Nephron progenitor cell (in vitro differentiated cells): ENCODE measurements around the gene SYCP2.

Experiments used
- DNase-seq: peaks from one replicate; pipeline ENCODE4 v3.0.0; 2021
- H3K27ac Mint-ChIP-seq: 2 replicates; pipeline ENCODE4 v1.8.0; 2021; ENCODE audit warnings: mild to moderate bottlenecking, moderate library complexity, mixed read lengths
- H3K27me3 Mint-ChIP-seq: 2 replicates; pipeline ENCODE4 v1.8.0; 2021; ENCODE audit warnings: mild to moderate bottlenecking, low read depth, mixed read lengths; ENCODE audit not compliant: poor library complexity
- H3K36me3 Mint-ChIP-seq: 2 replicates; pipeline ENCODE4 v1.8.0; 2021; ENCODE audit warnings: low read depth, mixed read lengths
- H3K4me1 Mint-ChIP-seq: 2 replicates; pipeline ENCODE4 v1.8.0; 2021; ENCODE audit warnings: mixed read lengths
- H3K4me3 Mint-ChIP-seq: 2 replicates; pipeline ENCODE4 v1.8.0; 2021; ENCODE audit warnings: mild to moderate bottlenecking, moderate library complexity, mixed read lengths
- H3K9me3 Mint-ChIP-seq: 2 replicates; pipeline ENCODE4 v1.8.0; 2021; ENCODE audit warnings: mild to moderate bottlenecking, moderate library complexity, mixed read lengths
- TF ChIP-seq, protein P1 (sequence below): fragments of 200-600 bp; sonication (generic); IDR thresholded peaks from 2 replicates; pipeline ENCODE4 v1.5.0; 2021; ENCODE audit warnings: antibody characterized with exemption

Gene SYCP2

DNA sequence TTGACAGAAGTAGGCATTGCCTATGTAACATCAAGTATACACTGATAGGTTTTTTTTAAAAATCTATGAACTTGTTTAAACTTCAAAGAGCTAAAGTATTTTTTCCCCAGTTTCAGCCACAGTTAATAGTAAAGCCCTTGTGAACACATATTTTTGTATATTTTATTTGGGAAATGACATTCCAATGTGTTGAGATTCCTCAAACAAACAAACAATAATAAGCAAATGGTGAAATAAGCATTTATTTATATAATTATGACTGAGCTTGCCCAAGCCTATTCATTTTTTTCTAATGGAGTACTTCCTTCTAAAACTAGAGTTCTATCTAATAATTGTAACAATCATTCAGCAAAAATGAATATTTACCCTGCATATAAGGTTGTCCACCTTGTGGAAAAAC is 12.5 kb downstream of the SYCP2 start:
- no peaks in the 10 kb centered on the region for H3K9me3 Mint-ChIP-seq
- H3K27me3 Mint-ChIP-seq, result peaks cover 6% of the 10 kb centered on the region
- no peak overlapping the region for H3K4me3 Mint-ChIP-seq
- no peak for DNase-seq
- peaks cover 9% of the 10 kb centered on the region for H3K4me1 Mint-ChIP-seq
- no peaks in the 10 kb centered on the region for H3K36me3 Mint-ChIP-seq
- no peak overlapping the region for H3K27ac Mint-ChIP-seq
- TF ChIP-seq, protein P1, sequence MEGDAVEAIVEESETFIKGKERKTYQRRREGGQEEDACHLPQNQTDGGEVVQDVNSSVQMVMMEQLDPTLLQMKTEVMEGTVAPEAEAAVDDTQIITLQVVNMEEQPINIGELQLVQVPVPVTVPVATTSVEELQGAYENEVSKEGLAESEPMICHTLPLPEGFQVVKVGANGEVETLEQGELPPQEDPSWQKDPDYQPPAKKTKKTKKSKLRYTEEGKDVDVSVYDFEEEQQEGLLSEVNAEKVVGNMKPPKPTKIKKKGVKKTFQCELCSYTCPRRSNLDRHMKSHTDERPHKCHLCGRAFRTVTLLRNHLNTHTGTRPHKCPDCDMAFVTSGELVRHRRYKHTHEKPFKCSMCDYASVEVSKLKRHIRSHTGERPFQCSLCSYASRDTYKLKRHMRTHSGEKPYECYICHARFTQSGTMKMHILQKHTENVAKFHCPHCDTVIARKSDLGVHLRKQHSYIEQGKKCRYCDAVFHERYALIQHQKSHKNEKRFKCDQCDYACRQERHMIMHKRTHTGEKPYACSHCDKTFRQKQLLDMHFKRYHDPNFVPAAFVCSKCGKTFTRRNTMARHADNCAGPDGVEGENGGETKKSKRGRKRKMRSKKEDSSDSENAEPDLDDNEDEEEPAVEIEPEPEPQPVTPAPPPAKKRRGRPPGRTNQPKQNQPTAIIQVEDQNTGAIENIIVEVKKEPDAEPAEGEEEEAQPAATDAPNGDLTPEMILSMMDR, result no peak

DNA sequence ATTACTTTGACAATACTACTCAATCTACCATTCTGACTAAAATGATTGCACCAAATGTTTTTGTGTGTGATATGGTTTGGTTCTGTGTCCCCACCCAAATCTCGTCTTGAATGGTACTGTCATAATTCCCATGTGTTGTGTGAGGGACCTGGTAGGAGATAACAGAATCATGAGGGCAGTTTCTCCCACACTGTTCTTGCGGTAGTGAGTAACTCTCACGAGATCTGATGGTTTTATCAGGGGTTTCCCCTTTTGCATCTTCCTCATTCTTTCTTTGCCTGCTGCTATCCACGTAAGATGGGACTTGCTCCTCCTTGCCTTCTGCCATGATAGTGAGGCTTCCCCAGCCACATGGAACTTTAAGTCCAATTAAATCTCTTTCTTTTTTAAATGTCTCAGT is 20.8 kb downstream of the SYCP2 start:
- no peak overlapping the region for H3K27ac Mint-ChIP-seq
- peaks cover 3% of the 10 kb centered on the region for H3K27me3 Mint-ChIP-seq
- H3K36me3 Mint-ChIP-seq, result no peaks in the 10 kb centered on the region
- no peak overlapping the region for H3K4me3 Mint-ChIP-seq
- no peaks in the 10 kb centered on the region for H3K9me3 Mint-ChIP-seq
- H3K4me1 Mint-ChIP-seq, result no peaks in the 10 kb centered on the region
- DNase-seq, result no peak
- TF ChIP-seq, protein P1, result no peak

DNA sequence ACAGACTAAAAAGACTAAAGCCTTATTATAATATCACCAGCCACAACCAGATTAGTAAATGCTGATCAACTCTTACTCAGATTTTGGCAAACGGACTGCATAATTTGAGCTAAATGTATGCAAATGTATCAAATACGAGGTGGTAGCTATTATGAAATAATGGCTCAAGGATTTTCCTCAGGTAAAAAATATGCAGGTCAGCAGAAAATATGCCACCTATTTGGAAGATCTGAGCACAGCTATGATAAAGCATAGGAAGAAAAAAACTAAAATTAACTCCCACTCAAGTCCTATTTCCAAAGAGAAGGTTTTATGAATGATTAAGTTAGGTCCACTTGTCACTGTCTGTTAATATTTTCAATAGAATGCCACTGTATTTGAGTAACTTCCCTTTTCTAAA is 22.4 kb downstream of the SYCP2 start:
- Mint-ChIP-seq H3K36me3 (no peaks in the 10 kb centered on the region), H3K27ac (no peak overlapping the region), H3K4me1 (no peaks in the 10 kb centered on the region), H3K9me3 (no peaks in the 10 kb centered on the region), H3K4me3 (no peak overlapping the region), H3K27me3 (peaks cover 3% of the 10 kb centered on the region)
- DNase-seq, result no peak
- TF ChIP-seq, protein P1, result no peak

DNA sequence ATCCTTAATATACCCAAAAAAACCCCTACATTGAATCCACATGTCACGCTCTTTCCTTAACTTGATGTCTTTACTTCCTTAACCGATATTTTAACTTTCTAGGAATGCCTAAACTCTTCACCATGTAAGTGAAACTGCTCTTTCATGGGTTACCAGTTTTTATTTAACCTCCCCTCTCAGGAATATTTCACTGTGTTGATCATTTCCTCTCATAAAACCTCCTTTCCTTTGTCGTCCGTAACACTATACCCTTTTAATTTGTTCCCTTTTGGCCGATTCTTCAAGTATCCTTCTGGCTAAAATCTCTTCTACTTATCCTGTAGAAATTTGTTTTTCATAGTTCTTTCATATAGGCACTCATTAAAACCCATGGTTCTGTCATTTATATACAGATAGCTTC is 24.6 kb downstream of the SYCP2 start:
- TF ChIP-seq, protein P1, result no peak
- Mint-ChIP-seq H3K36me3 (no peaks in the 10 kb centered on the region), H3K9me3 (no peaks in the 10 kb centered on the region), H3K27me3 (peaks cover 7% of the 10 kb centered on the region), H3K4me1 (no peaks in the 10 kb centered on the region), H3K27ac (no peak overlapping the region), H3K4me3 (no peak overlapping the region)
- no peak for DNase-seq

DNA sequence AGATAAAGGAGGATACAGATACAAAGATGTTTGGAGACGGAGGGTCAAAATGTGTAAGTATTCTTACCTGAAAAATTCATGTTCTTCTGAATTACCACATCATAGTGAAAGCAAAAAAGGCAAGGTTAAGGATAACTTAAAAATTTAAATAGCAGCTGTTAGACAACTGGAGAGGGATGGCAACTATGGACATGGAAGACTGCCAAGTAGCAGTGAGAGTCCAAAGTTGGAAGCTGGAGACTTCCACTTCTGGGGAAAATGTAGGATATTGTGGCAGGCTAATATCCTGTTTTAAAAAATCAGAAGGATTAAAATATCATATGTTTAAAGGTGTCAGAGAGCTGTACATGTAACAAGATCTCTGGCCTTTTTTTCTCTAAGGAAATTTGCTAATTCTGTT is 29.8 kb downstream of the SYCP2 start:
- no peak overlapping the region for H3K27ac Mint-ChIP-seq

DNA sequence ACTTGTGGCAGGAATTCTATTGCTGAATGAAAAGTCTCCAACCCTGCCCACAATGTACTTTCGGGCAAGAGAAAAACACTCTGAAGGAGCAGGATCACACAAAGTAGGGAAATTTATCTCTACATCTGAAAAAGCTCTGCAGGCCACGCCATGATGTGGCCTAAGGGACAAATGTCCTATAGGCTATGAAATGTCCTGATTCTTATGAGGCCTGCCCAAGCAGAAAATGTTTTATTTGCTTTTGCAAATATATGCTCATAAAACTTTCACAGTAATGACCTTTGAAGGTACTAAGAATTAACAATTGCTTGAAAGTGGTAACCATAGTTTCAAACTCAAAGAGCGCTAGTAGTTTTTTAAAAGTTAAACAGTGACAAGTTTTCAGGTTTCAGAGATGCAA is 31.0 kb downstream of the SYCP2 start:
- TF ChIP-seq, protein P1, result no peak
- H3K9me3 Mint-ChIP-seq, result no peaks in the 10 kb centered on the region
- DNase-seq, result no peak

More for the DNA sequence above, 29.8 kb downstream of the SYCP2 start:
- H3K4me1 Mint-ChIP-seq, result no peaks in the 10 kb centered on the region
- H3K36me3 Mint-ChIP-seq, result no peaks in the 10 kb centered on the region
- DNase-seq, result no peak
- TF ChIP-seq, protein P1, result no peak
- H3K9me3 Mint-ChIP-seq, result no peaks in the 10 kb centered on the region
- H3K4me3 Mint-ChIP-seq, result no peak overlapping the region
- peaks cover 15% of the 10 kb centered on the region for H3K27me3 Mint-ChIP-seq

More for the DNA sequence above, 31.0 kb downstream of the SYCP2 start:
- Mint-ChIP-seq H3K27me3 (peaks cover 20% of the 10 kb centered on the region), H3K27ac (no peak overlapping the region), H3K4me3 (no peak overlapping the region), H3K36me3 (no peaks in the 10 kb centered on the region), H3K4me1 (no peaks in the 10 kb centered on the region)
